Measurements from ENCODE around the gene KRTAP5-5. TPM values are rescaled to one million over a fixed set of nuclear protein-coding genes. Genes with fewer than 3 reads are reported as not detected.
"Not testable (repeated sequence)": the region's sequence is repeated elsewhere in the genome, so short reads cannot be mapped to it uniquely, and the experiment has no call there.

Gene KRTAP5-5
- total and polyA plus RNA-seq, 10 of the 15 experiments (the other 5 are each of a cell fraction or from before 2014, with no cell fraction given), result not detected

GRCh38 chr11:1662699-1663283 lies 33.2 kb downstream of the KRTAP5-5 start:
- intact Hi-C loops (cut with micrococcal nuclease; ENCODE audit: unreplicated experiment); H3K36me3 ChIP-seq (ENCODE audit: control insufficient read depth in 2 of 2, insufficient read depth in 2 of 2, low read length in 1 of 2); H3K4me3 ChIP-seq; RAD21 ChIA-PET (ENCODE audit: unreplicated experiment); BruUV-seq (replicated peaks); H3K79me2 ChIP-seq (ENCODE audit: control insufficient read depth, insufficient read depth, low read length); H2AFZ ChIP-seq (ENCODE audit: control insufficient read depth, low read depth, low read length); DNase-seq (ENCODE audit: low read depth, low spot score); H4K20me1 ChIP-seq (ENCODE audit: control insufficient read depth, insufficient read depth); H3K9ac ChIP-seq (ENCODE audit: control insufficient read depth, insufficient read depth, low read length); H3K4me1 ChIP-seq (ENCODE audit: control insufficient read depth, insufficient read depth, low read length); SMC1A ChIA-PET (ENCODE audit: uncharacterized antibody, unreplicated experiment); in situ Hi-C loops (cut with MboI); POLR2A ChIA-PET; H3K27ac ChIP-seq (ENCODE audit: control insufficient read depth, insufficient read depth); H3K4me2 ChIP-seq (ENCODE audit: control insufficient read depth, insufficient read depth); FAIRE-seq; ATAC-seq; H3K27me3 ChIP-seq (replicated peaks in 1 of 2; ENCODE audit: control insufficient read depth in 2 of 2, insufficient read depth in 2 of 2, low read length in 1 of 2); H3K9me3 ChIP-seq (replicated peaks; ENCODE audit: control insufficient read depth, insufficient read depth, low read length): not testable (repeated sequence)
- CTCF ChIA-PET, result interaction anchor here (0.6 kb wide), 1 partner anchor 10 kb away, joined by 3 read pairs; no protein-coding TSS in a partner anchor
- 7% methylated on average over 18 of the region's 18 CpGs for WGBS (ENCODE audit: insufficient coverage, insufficient replicate concordance, low lambda C conversion rate, missing lambda C conversion rate)

GRCh38 chr11:1665313-1665712 lies 35.7 kb downstream of the KRTAP5-5 start:
- ATAC-seq (no peak), DNase-seq (ENCODE audit: low read depth, low spot score) (no peak), FAIRE-seq (no peak)
- Histone ChIP-seq H3K27ac (ENCODE audit: control insufficient read depth, insufficient read depth) (no peak overlapping the region), H3K9ac (ENCODE audit: control insufficient read depth, insufficient read depth, low read length) (no peak overlapping the region), H3K4me3 (no peak overlapping the region), H3K79me2 (ENCODE audit: control insufficient read depth, insufficient read depth, low read length) (no peaks in the 10 kb centered on the region), H2AFZ (ENCODE audit: control insufficient read depth, low read depth, low read length) (no peak overlapping the region), H4K20me1 (ENCODE audit: control insufficient read depth, insufficient read depth) (no peaks in the 10 kb centered on the region), H3K4me2 (ENCODE audit: control insufficient read depth, insufficient read depth) (no peak overlapping the region), H3K9me3 (replicated peaks; ENCODE audit: control insufficient read depth, insufficient read depth, low read length) (no peaks in the 10 kb centered on the region), H3K4me1 (ENCODE audit: control insufficient read depth, insufficient read depth, low read length) (no peaks in the 10 kb centered on the region), H3K36me3 (ENCODE audit: control insufficient read depth in 2 of 2, insufficient read depth in 2 of 2, low read length in 1 of 2) (no peaks in the 10 kb centered on the region), H3K27me3 (replicated peaks in 1 of 2; ENCODE audit: control insufficient read depth in 2 of 2, insufficient read depth in 2 of 2, low read length in 1 of 2) (no peaks in the 10 kb centered on the region; a peak in 1 of 4 replicates)
- RAD21 ChIA-PET (ENCODE audit: unreplicated experiment), result no interaction called here
- BruUV-seq (replicated peaks), result no TSS peak
- 13% methylated on average over 4 of the region's 8 CpGs for WGBS (ENCODE audit: insufficient coverage, insufficient replicate concordance, low lambda C conversion rate, missing lambda C conversion rate)
- POLR2A ChIA-PET, result no interaction called here
- in situ Hi-C loops (cut with MboI) (no loop called here), intact Hi-C loops (cut with micrococcal nuclease; ENCODE audit: unreplicated experiment) (no loop called here)
- SMC1A ChIA-PET (ENCODE audit: uncharacterized antibody, unreplicated experiment), result no interaction called here
- TF ChIP-seq ATF3 (IDR thresholded peaks at IDR 0.05; ENCODE audit: borderline replicate concordance, extremely low read depth, low read depth, low read length) (no peak), MAX (IDR thresholded peaks at IDR 0.05; ENCODE audit: low read depth, low read length) (no peak), SMARCA5 (IDR thresholded peaks at IDR 0.05) (no peak)
- CTCF ChIA-PET, result no interaction called here
